OCI-M2 (cell line): ENCODE measurements around the gene ARF1.

Experiments
- DNase-seq: peaks from one replicate; lab custom pipeline; 2025; ENCODE audit not compliant: unreplicated experiment; lab: John Stamatoyannopoulos, UW

Gene ARF1

GRCh38 chr1:228082214-228082917 is at the start of gene ARF1:
ARF1 (plus strand) TSS chr1:228082708; CDS start chr1:228097115, 14,407 bp downstream.
- peak; percentile 31 for DNase-seq

GRCh38 chr1:228033376-228033775 is 49.1 kb upstream of the ARF1 start:
- no peak for DNase-seq

- no peak for DNase-seq
These were observed 47.3 kb upstream of the ARF1 start for GRCh38 chr1:228034954-228035837.

- DNase-seq, result no peak
These were observed 46.7 kb upstream of the ARF1 start for GRCh38 chr1:228035844-228036243.

GRCh38 chr1:228036701-228037231 is 45.7 kb upstream of the ARF1 start:
- DNase-seq, result no peak

GRCh38 chr1:228037401-228038386 is 44.8 kb upstream of the ARF1 start:
- DNase-seq, result no peak

- DNase-seq, result no peak
These were observed 44.0 kb upstream of the ARF1 start for GRCh38 chr1:228038387-228039005.

GRCh38 chr1:228039006-228039903 is 43.3 kb upstream of the ARF1 start:
- no peak for DNase-seq

- no peak for DNase-seq
These were observed 42.5 kb upstream of the ARF1 start for GRCh38 chr1:228039986-228040385.

GRCh38 chr1:228041316-228041715 is 41.2 kb upstream of the ARF1 start:
- no peak for DNase-seq

- DNase-seq, result no peak
These were observed 40.0 kb upstream of the ARF1 start for GRCh38 chr1:228042508-228042907.

GRCh38 chr1:228043281-228043848 is 39.1 kb upstream of the ARF1 start:
- no peak for DNase-seq

- no peak for DNase-seq
These were observed 37.5 kb upstream of the ARF1 start for GRCh38 chr1:228044961-228045360.

GRCh38 chr1:228045405-228045804 is 37.1 kb upstream of the ARF1 start:
- DNase-seq, result no peak

GRCh38 chr1:228045871-228046270 is 36.6 kb upstream of the ARF1 start:
- no peak for DNase-seq

GRCh38 chr1:228046421-228047182 is 35.9 kb upstream of the ARF1 start:
- no peak for DNase-seq

- DNase-seq, result no peak
These were observed 35.4 kb upstream of the ARF1 start for GRCh38 chr1:228047183-228047466.

GRCh38 chr1:228048120-228048519 is 34.4 kb upstream of the ARF1 start:
- no peak for DNase-seq
